Prostate gland (tissue), 2 donors: ENCODE data around the gene TIPRL. TPM values are rescaled to one million over a fixed set of nuclear protein-coding genes. Genes with fewer than 3 reads are reported as not detected.

ENCODE experiments used
- DNase-seq: peaks from one replicate; pipeline ENCODE4 v3.0.0-alpha.2; 2019; ENCODE audit warnings: low spot score
- H3K27ac ChIP-seq, 2 donors: fragments of 200-600 bp; sonication (generic); 2 replicates each; pipeline ENCODE4 v1.5.1; 2017 to 2019
- H3K27me3 ChIP-seq: fragments of 200-600 bp; sonication (generic); replicated peaks from 2 replicates; pipeline ENCODE4 v1.5.1; 2019; ENCODE audit not compliant: insufficient read depth
- H3K36me3 ChIP-seq, 2 donors: fragments of 200-600 bp; sonication (generic); 1 replicate in 1 of 2; 2 replicates in 1 of 2; pipeline versions ENCODE4 v1.5.1 to v1.8.1; 2017 to 2019
- H3K4me1 ChIP-seq: fragments of 200-600 bp; sonication (generic); replicated peaks from 2 replicates; pipeline ENCODE4 v1.5.1; 2019
- H3K4me3 ChIP-seq, 2 donors: fragments of 200-600 bp; sonication (generic); 2 replicates each; pipeline ENCODE4 v1.5.1; 2017 to 2019
- H3K9me3 ChIP-seq: fragments of 200-600 bp; sonication (generic); 2 replicates; pipeline ENCODE4 v1.5.1; 2017
- CTCF ChIP-seq, 4 experiments: fragments of 200-600 bp in 2 of 4; fragments of 450-650 bp in 2 of 4; sonication (generic) in 2 of 4; IDR thresholded peaks; 1 replicate in 3 of 4; 2 replicates in 1 of 4; pipeline ENCODE4 v1.5.1; 2016 to 2019; ENCODE audit warnings: antibody characterized with exemption in 4 of 4, mild to moderate bottlenecking in 2 of 4, moderate library complexity in 2 of 4
- POLR2A ChIP-seq: fragments of 450-650 bp; IDR thresholded peaks from one replicate; pipeline ENCODE4 v1.6.1; 2016; ENCODE audit warnings: antibody characterized with exemption, mild to moderate bottlenecking
- POLR2AphosphoS5 ChIP-seq: sonication (generic); formaldehyde crosslinking; IDR thresholded peaks from one replicate; pipeline ENCODE4 v1.6.1; 2017; ENCODE audit warnings: antibody characterized with exemption
- WGBS: methylation state at CpG from one replicate; pipeline ENCODE4 v1.1.5; 2018; 5-methylcytosine and 5-hydroxymethylcytosine counted together
- intact Hi-C: fragments of 100-400 bp; cut with DNase I; formaldehyde crosslinking; loops from one replicate; pipeline ENCODE4 v1.14.2; 2022
- total RNA-seq, 2 donors: library from RNA; depleted of rRNA; stranded (reverse); fragments of >200 nt; gene quantifications; one replicate each; pipeline ENCODE4 v1.1.0, GENCODE V29; 2016

The TIPRL gene
- total RNA-seq, 2 donors from 2014 or later, result 14.2 to 29.9 TPM

GRCh38 chr1:168223681-168224540 lies 45.1 kb downstream of the TIPRL start:
- no peak for TF ChIP-seq POLR2AphosphoS5
- no peaks in the 10 kb centered on the region for H3K9me3 ChIP-seq
- H3K4me3 ChIP-seq, result no peak overlapping the region
- H3K4me1 ChIP-seq, result no peaks in the 10 kb centered on the region
- no peaks in the 10 kb centered on the region for H3K27me3 ChIP-seq
- H3K27ac ChIP-seq, result no peak overlapping the region
- intact Hi-C loops, result no loop called here
- no peak for DNase-seq
- H3K36me3 ChIP-seq, result no peaks in the 10 kb centered on the region

DNA sequence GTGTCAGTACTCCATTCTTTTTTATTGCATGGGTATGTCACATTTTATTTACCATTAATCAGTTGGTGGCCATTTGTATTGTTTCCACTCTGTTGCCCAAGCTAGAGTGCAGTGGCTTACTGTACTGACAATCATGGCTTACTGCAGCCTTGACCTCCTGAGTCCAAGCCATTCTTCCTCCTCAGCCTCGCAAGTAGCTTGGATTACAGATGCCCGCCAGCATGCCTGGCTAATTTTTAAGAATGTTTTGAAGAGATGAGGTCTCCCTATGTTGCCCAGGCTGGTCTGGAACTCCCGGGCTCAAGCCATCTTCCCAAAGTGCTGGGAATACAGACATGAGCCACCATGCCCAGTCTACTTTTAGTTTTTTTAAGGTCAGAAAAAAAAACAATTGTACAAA lies 46.2 kb downstream of the TIPRL start:
- no peak overlapping the region for H3K27ac ChIP-seq
- H3K36me3 ChIP-seq, result no peaks in the 10 kb centered on the region
- DNase-seq, result no peak
- no peak for TF ChIP-seq CTCF (IDR thresholded peaks at IDR 0.05)
- TF ChIP-seq POLR2A, result no peak
- no peak for TF ChIP-seq POLR2AphosphoS5
- H3K9me3 ChIP-seq, result no peaks in the 10 kb centered on the region
- no peak overlapping the region for H3K4me3 ChIP-seq
- WGBS, result 92% methylated on average over 3 of the region's 3 CpGs
- intact Hi-C loops, result no loop called here
- H3K27me3 ChIP-seq, result no peaks in the 10 kb centered on the region
- H3K4me1 ChIP-seq, result no peaks in the 10 kb centered on the region

GRCh38 chr1:168225476-168226190 lies 46.9 kb downstream of the TIPRL start, which contains the start of gene SFT2D2:
Gene SFT2D2 (plus strand): TSS chr1:168226004. CDS start chr1:168226080, 76 bp downstream.
- no peaks in the 10 kb centered on the region for H3K9me3 ChIP-seq
- no peaks in the 10 kb centered on the region for H3K36me3 ChIP-seq
- no peaks in the 10 kb centered on the region for H3K27me3 ChIP-seq
- peak; percentile 77 for DNase-seq
- H3K4me3 ChIP-seq, result peak within 1 kb of the TSS; percentile 73 to 82
- intact Hi-C loops, result no loop called here
- TF ChIP-seq POLR2AphosphoS5 (peak; percentile 66), CTCF (IDR thresholded peaks at IDR 0.05) (peak in 1 of 4 experiments; percentile 16), POLR2A (peak; percentile 85)
- 2% methylated on average over 58 of the region's 58 CpGs for WGBS
- no peaks in the 10 kb centered on the region for H3K4me1 ChIP-seq
- peak within 1 kb of the TSS; percentile 75 to 88 for H3K27ac ChIP-seq

DNA sequence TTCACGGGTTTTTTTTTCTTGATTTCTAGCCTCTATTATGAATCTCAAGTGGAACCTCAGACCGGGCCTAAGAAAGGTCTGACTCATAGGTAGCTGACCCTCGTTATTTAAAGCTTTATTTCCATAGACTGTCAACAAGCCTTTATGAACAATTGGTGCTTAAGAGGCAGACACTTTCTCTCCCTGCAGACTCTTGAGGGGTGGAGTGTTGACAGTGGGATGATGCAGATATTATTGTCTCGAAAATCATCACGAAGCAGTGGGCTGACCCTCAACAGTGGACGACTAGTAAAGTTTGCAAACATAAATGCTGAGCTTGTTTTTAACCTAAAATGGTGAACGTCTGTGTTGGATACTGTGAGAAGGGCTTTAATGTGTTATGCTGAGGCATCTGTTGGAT lies 48.9 kb downstream of the TIPRL start:
- no peak for DNase-seq
- H3K4me3 ChIP-seq, result peak overlapping the region in 1 of 2 donors; percentile 1
- H3K27ac ChIP-seq, result peak overlapping the region; percentile 75 to 88
- H3K4me1 ChIP-seq, result no peaks in the 10 kb centered on the region
- TF ChIP-seq POLR2AphosphoS5, result no peak
- H3K9me3 ChIP-seq, result no peaks in the 10 kb centered on the region
- 34% methylated on average over 7 of the region's 7 CpGs for WGBS
- peaks cover 0 to 8% of the 10 kb centered on the region in 2 donors for H3K36me3 ChIP-seq
- H3K27me3 ChIP-seq, result no peaks in the 10 kb centered on the region
- intact Hi-C loops, result no loop called here

DNA sequence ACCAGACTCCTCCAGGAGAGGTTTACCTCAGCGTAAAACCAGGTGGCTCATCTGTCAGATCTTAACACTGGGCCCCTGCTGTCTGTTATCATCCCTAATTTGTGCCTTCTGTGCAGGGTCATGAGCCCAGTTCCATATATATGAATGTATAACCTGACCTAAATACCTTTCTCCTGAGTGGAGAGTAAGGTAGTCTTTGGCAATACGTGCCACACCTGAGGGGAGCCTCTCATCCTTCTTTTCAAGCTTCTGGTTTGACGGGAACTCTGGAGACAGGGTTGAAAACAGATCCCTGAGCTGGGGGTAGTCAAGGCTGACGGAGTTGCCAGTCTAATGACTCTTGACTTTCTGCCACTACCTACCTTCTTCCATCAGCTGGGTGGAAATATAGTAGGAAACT lies 51.1 kb downstream of the TIPRL start:
- H3K9me3 ChIP-seq, result no peaks in the 10 kb centered on the region
- no peaks in the 10 kb centered on the region for H3K27me3 ChIP-seq
- no peak overlapping the region for H3K27ac ChIP-seq
- DNase-seq, result no peak
- H3K4me3 ChIP-seq, result no peak overlapping the region
- H3K4me1 ChIP-seq, result no peaks in the 10 kb centered on the region
- WGBS, result 98% methylated on average over 4 of the region's 4 CpGs
- intact Hi-C loops, result no loop called here
- peaks cover 0 to 8% of the 10 kb centered on the region in 2 donors for H3K36me3 ChIP-seq
- TF ChIP-seq POLR2A (no peak), POLR2AphosphoS5 (no peak), CTCF (IDR thresholded peaks at IDR 0.05) (no peak)
